ENCODE measurements around the gene POLR3A. TPM values are rescaled to one million over a fixed set of nuclear protein-coding genes. Genes with fewer than 3 reads are reported as not detected.

Gene POLR3A
- total and polyA plus RNA-seq, 2 donors (not counting 1 experiment from before 2014, with no cell fraction given): 11.6 to 16.8 TPM

DNA sequence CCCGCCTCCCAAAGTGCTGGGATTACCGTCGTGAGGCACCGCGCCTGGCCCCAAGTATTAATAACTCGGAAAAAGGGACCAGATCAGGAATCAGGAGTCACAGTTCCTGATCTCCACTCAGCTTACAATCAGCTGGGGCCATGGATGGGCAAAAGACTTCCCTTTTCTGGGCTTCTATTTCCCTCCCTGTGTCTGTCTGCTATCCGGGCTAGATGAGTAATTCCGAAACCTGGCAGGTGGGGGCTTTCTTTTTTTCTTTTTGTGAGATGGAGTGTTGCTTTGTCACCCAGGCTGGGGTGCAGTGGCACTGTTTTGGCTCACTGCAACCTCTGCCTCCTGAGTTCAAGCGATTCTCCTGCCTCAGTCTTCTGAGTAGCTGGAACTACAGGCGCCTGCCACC, 15.9 kb upstream of the POLR3A start:
- no peak overlapping the region for H2AFZ ChIP-seq (ENCODE audit: low read length)
- H3K79me2 ChIP-seq (ENCODE audit: control insufficient read depth, insufficient read depth, low read length): peaks cover 4% of the 10 kb centered on the region
- peaks cover 10% of the 10 kb centered on the region for H3K36me3 ChIP-seq (ENCODE audit: control insufficient read depth, insufficient read depth, low read length)
- peaks cover 11% of the 10 kb centered on the region for H3K4me1 ChIP-seq (ENCODE audit: control insufficient read depth, extremely low read depth, insufficient read depth, low read length)
- DNase-seq (ENCODE audit: low read depth in 2 of 2): no peak
- no peak for TF ChIP-seq EZH2 (IDR thresholded peaks at IDR 0.05; ENCODE audit: low read length, missing control alignments)
- TF ChIP-seq, protein P1, sequence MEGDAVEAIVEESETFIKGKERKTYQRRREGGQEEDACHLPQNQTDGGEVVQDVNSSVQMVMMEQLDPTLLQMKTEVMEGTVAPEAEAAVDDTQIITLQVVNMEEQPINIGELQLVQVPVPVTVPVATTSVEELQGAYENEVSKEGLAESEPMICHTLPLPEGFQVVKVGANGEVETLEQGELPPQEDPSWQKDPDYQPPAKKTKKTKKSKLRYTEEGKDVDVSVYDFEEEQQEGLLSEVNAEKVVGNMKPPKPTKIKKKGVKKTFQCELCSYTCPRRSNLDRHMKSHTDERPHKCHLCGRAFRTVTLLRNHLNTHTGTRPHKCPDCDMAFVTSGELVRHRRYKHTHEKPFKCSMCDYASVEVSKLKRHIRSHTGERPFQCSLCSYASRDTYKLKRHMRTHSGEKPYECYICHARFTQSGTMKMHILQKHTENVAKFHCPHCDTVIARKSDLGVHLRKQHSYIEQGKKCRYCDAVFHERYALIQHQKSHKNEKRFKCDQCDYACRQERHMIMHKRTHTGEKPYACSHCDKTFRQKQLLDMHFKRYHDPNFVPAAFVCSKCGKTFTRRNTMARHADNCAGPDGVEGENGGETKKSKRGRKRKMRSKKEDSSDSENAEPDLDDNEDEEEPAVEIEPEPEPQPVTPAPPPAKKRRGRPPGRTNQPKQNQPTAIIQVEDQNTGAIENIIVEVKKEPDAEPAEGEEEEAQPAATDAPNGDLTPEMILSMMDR (conservative IDR thresholded peaks at IDR 0.05 in 1 of 2, IDR thresholded peaks at IDR 0.05 in 1 of 2; ENCODE audit: low read depth in 1 of 2, low read length in 2 of 2): no peak
- H3K27ac ChIP-seq (ENCODE audit: insufficient read depth, low read length): no peak overlapping the region
- H3K4me3 ChIP-seq (replicated peaks in 1 of 4; ENCODE audit: control extremely low read depth in 1 of 4, insufficient read depth in 1 of 4, low read depth in 3 of 4, low read length in 4 of 4): no peak overlapping the region
- no peak overlapping the region for H3K9ac ChIP-seq (ENCODE audit: insufficient read depth, low read length)
- no peak overlapping the region for H3K4me2 ChIP-seq (ENCODE audit: extremely low read depth, insufficient read depth, low read length)
- no peaks in the 10 kb centered on the region for H4K20me1 ChIP-seq (ENCODE audit: control insufficient read depth, extremely low read depth, insufficient read depth, low read length)
- no peaks in the 10 kb centered on the region for H3K27me3 ChIP-seq (ENCODE audit: control insufficient read depth, insufficient read depth, low read length)
- no peaks in the 10 kb centered on the region for H3K9me3 ChIP-seq (ENCODE audit: control insufficient read depth, insufficient read depth, low read depth, low read length)

- TF ChIP-seq EZH2 (IDR thresholded peaks at IDR 0.05; ENCODE audit: low read length, missing control alignments): no peak
- TF ChIP-seq, protein P1 (conservative IDR thresholded peaks at IDR 0.05 in 1 of 2, IDR thresholded peaks at IDR 0.05 in 1 of 2; ENCODE audit: low read depth in 1 of 2, low read length in 2 of 2): no peak
- H4K20me1 ChIP-seq (ENCODE audit: control insufficient read depth, extremely low read depth, insufficient read depth, low read length): no peaks in the 10 kb centered on the region
- no peak overlapping the region for H3K9ac ChIP-seq (ENCODE audit: insufficient read depth, low read length)
- no peak overlapping the region for H3K4me2 ChIP-seq (ENCODE audit: extremely low read depth, insufficient read depth, low read length)
- H3K27me3 ChIP-seq (ENCODE audit: control insufficient read depth, insufficient read depth, low read length): no peaks in the 10 kb centered on the region
- H2AFZ ChIP-seq (ENCODE audit: low read length): no peak overlapping the region
- peak in 1 of 2 donors; percentile 31 for DNase-seq (ENCODE audit: low read depth in 2 of 2)
- peaks cover 11% of the 10 kb centered on the region for H3K36me3 ChIP-seq (ENCODE audit: control insufficient read depth, insufficient read depth, low read length)
- peaks cover 11% of the 10 kb centered on the region for H3K4me1 ChIP-seq (ENCODE audit: control insufficient read depth, extremely low read depth, insufficient read depth, low read length)
- no peak overlapping the region for H3K27ac ChIP-seq (ENCODE audit: insufficient read depth, low read length)
- H3K9me3 ChIP-seq (ENCODE audit: control insufficient read depth, insufficient read depth, low read depth, low read length): no peaks in the 10 kb centered on the region
- no peak overlapping the region for H3K4me3 ChIP-seq (replicated peaks in 1 of 4; ENCODE audit: control extremely low read depth in 1 of 4, insufficient read depth in 1 of 4, low read depth in 3 of 4, low read length in 4 of 4)
- peaks cover 5% of the 10 kb centered on the region for H3K79me2 ChIP-seq (ENCODE audit: control insufficient read depth, insufficient read depth, low read length)
These were observed 15.4 kb upstream of the POLR3A start for GRCh38 chr10:78044699-78045098.

GRCh38 chr10:78044179-78044578, 14.9 kb upstream of the POLR3A start:
- Histone ChIP-seq H3K9ac (ENCODE audit: insufficient read depth, low read length) (no peak overlapping the region), H3K4me1 (ENCODE audit: control insufficient read depth, extremely low read depth, insufficient read depth, low read length) (peaks cover 11% of the 10 kb centered on the region), H3K79me2 (ENCODE audit: control insufficient read depth, insufficient read depth, low read length) (peaks cover 9% of the 10 kb centered on the region), H3K4me3 (replicated peaks in 1 of 4; ENCODE audit: control extremely low read depth in 1 of 4, insufficient read depth in 1 of 4, low read depth in 3 of 4, low read length in 4 of 4) (no peak overlapping the region), H3K9me3 (ENCODE audit: control insufficient read depth, insufficient read depth, low read depth, low read length) (no peaks in the 10 kb centered on the region), H3K27ac (ENCODE audit: insufficient read depth, low read length) (no peak overlapping the region), H4K20me1 (ENCODE audit: control insufficient read depth, extremely low read depth, insufficient read depth, low read length) (peaks cover 3% of the 10 kb centered on the region), H3K27me3 (ENCODE audit: control insufficient read depth, insufficient read depth, low read length) (no peaks in the 10 kb centered on the region), H3K4me2 (ENCODE audit: extremely low read depth, insufficient read depth, low read length) (no peak overlapping the region), H2AFZ (ENCODE audit: low read length) (no peak overlapping the region), H3K36me3 (ENCODE audit: control insufficient read depth, insufficient read depth, low read length) (peaks cover 14% of the 10 kb centered on the region)
- no peak for DNase-seq (ENCODE audit: low read depth in 2 of 2)
- TF ChIP-seq, protein P1 (conservative IDR thresholded peaks at IDR 0.05 in 1 of 2, IDR thresholded peaks at IDR 0.05 in 1 of 2; ENCODE audit: low read depth in 1 of 2, low read length in 2 of 2): no peak
- TF ChIP-seq EZH2 (IDR thresholded peaks at IDR 0.05; ENCODE audit: low read length, missing control alignments): no peak

Data from fibroblast of lung (primary cell).